Hair follicle dermal papilla cell (primary cell): ENCODE data around the gene BTAF1. TPM values are rescaled to one million over a fixed set of nuclear protein-coding genes. Genes with fewer than 3 reads are reported as not detected.

Experiments used
- small RNA-seq: library from RNA; depleted of rRNA; stranded (forward); fragments of <200 nt; gene quantifications from one replicate; pipeline ENCODE3, GENCODE V24; 2012
- total RNA-seq: library from RNA; depleted of rRNA; stranded (reverse); fragments of >200 nt; gene quantifications from 2 replicates; pipeline ENCODE4 v1.2.3, GENCODE V29; 2012

BTAF1 gene
- total RNA-seq = 37.6 and 48.7 TPM in 2 replicates

GRCh38 chr10:91923371-91924211 lies at the start of gene BTAF1:
Gene BTAF1, plus strand, starts transcription at chr10:91923770. Its CDS starts 307 bp downstream, at chr10:91924077.

GRCh38 chr10:91909117-91909677 lies 14.4 kb upstream of the BTAF1 start, which contains the start of gene FGFBP3:
Gene FGFBP3, minus strand, starts transcription at chr10:91909486. Its CDS starts 517 bp downstream, at chr10:91908969.

Small RNAs within 50 kb of the gene (small RNA-seq; reads per million reads assigned to genes)
- gene AL359198.2 = not detected
- not detected for gene RF00402

Other genes with a start within 250 kb of the BTAF1 start
- 55.0 and 61.7 TPM in 2 replicates for gene TNKS2, start 125.3 kb upstream of the BTAF1 start, total RNA-seq
- 0.65 and 0.97 TPM in 2 replicates for gene FGFBP3, start 14.3 kb upstream of the BTAF1 start, total RNA-seq